Fibroblast of pulmonary artery (primary cell): Measurements from ENCODE around the gene SCN3A.
A peak's percentile ranks its signal among the peaks of the same experiment; 100 is the strongest.

Experiments
- DNase-seq: peaks from one replicate; pipeline ENCODE4 v3.0.0-alpha.2; 2010; ENCODE audit warnings: low read depth
- H3K4me3 ChIP-seq: replicated peaks from 2 replicates; pipeline ENCODE4 v1.5.1; 2011; ENCODE audit warnings: low read depth, mild to moderate bottlenecking, control low read depth, low read length, moderate library complexity
- TF ChIP-seq, protein P1 (sequence below): IDR thresholded peaks from 2 replicates; pipeline ENCODE4 v1.5.1; 2011; ENCODE audit warnings: mild to moderate bottlenecking, control low read depth, low read length, inconsistent platforms; ENCODE audit errors: missing control alignments

SCN3A gene

GRCh38 chr2:165203689-165204559 lies at the start of gene SCN3A:
TSS of gene SCN3A (minus strand) at chr2:165204050. CDS start at chr2:165176394, 27,656 bp downstream.
- peak; percentile 55 for DNase-seq
- TF ChIP-seq, protein P1, sequence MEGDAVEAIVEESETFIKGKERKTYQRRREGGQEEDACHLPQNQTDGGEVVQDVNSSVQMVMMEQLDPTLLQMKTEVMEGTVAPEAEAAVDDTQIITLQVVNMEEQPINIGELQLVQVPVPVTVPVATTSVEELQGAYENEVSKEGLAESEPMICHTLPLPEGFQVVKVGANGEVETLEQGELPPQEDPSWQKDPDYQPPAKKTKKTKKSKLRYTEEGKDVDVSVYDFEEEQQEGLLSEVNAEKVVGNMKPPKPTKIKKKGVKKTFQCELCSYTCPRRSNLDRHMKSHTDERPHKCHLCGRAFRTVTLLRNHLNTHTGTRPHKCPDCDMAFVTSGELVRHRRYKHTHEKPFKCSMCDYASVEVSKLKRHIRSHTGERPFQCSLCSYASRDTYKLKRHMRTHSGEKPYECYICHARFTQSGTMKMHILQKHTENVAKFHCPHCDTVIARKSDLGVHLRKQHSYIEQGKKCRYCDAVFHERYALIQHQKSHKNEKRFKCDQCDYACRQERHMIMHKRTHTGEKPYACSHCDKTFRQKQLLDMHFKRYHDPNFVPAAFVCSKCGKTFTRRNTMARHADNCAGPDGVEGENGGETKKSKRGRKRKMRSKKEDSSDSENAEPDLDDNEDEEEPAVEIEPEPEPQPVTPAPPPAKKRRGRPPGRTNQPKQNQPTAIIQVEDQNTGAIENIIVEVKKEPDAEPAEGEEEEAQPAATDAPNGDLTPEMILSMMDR = peak; percentile 78
- no peak within 1 kb of the TSS for H3K4me3 ChIP-seq

- DNase-seq = no peak
- TF ChIP-seq, protein P1 = no peak
- no peak overlapping the region for H3K4me3 ChIP-seq
Observed at GRCh38 chr2:165253178-165253577, 49.3 kb upstream of the SCN3A start.

GRCh38 chr2:165251366-165251765 lies 47.5 kb upstream of the SCN3A start:
- no peak for DNase-seq
- TF ChIP-seq, protein P1 = no peak
- no peak overlapping the region for H3K4me3 ChIP-seq

GRCh38 chr2:165248238-165248637 lies 44.4 kb upstream of the SCN3A start:
- TF ChIP-seq, protein P1 = no peak
- no peak overlapping the region for H3K4me3 ChIP-seq
- DNase-seq = no peak

- no peak for DNase-seq
- H3K4me3 ChIP-seq = no peak overlapping the region
- TF ChIP-seq, protein P1 = no peak
Observed at GRCh38 chr2:165245081-165245793, 41.4 kb upstream of the SCN3A start.

DNA sequence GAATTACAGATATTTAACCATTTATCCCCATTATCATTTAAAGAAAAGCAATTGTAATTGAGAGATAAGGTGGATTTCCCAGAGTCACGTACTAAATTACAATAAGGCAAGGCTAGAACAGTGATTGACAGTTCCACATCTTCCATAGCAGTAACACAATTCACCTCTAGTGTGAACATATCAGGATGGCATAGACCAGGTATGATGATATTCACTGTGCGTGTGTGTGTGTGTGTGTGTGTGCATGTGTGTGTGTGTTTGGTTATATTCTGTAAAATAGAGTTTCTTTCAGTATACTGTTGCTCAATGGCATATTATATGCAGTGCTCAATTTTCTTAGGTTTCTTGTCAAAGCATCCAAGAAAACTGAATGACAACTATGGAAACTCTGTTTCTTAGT lies 37.1 kb upstream of the SCN3A start:
- DNase-seq = no peak

More for the DNA sequence above, 37.1 kb upstream of the SCN3A start:
- H3K4me3 ChIP-seq = no peak overlapping the region
- TF ChIP-seq, protein P1 = no peak
